CD4-positive, alpha-beta T cell treated with Interleukin-4 for 4 hours (primary cell): ENCODE data around the gene TUBGCP3.
"Not testable (repeated sequence)": the region's sequence is repeated elsewhere in the genome, so short reads cannot be mapped to it uniquely, and the experiment has no call there.

Source experiments
- DNase-seq: peaks from one replicate; pipeline ENCODE4 v3.0.0-alpha.2; 2020

TUBGCP3 gene

DNA sequence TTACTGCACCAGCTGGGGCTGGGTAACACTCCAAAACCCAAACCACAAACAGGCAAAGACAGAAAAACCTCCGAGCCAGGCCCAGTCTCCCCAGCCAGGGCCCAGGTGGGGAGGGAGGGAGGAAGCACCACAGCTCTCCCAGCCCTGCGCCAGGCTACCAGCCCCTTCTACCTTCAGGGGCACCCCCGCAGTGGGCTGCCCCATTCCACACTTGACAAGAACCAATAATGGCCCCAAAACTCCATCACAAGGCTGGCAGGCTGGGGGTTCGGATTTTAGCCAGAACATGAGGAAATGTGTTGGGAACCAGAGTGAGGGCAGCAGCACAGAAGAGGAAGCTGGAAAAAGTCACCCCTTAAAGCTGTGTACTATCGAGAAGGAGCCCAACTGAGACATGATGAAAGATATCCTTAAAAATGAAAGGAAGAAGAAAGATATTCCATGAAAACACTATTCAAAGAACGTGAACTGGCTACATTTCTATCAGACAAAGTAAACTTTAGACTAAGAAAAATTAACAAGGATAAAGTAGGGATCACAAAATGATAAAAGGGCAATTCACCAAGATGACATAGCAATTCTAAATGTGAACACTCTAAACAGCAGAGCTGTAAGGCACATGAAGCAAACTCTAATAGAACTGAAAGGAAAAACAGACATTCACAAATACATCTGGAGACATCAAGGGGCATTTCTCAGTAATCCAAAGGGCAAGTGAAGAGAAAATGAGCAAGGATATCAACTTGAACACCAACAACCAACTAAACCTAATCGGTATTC lies 12.9 kb downstream of the TUBGCP3 start:
- no peak for DNase-seq

DNA sequence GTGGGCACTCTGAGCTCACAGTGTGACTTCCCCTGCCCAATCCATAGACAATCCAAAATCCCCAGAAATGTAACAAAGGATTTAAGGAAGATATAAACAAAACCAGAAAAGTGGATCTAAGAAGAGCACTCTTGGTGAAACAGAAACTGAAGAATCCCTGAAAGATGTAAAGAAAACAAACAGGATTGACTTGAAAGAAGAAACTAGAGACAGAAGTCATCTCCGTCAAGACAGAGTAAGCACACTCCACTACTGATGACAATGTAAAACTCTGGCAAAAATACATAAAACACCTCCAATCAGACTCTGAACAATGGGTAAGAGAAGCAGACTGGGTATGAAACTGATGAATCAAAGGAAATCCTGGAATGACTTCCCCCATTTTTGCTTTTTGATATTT lies 13.5 kb downstream of the TUBGCP3 start:
- no peak for DNase-seq

GRCh38 chr13:112573710-112574109 lies 14.2 kb downstream of the TUBGCP3 start:
- DNase-seq = no peak

GRCh38 chr13:112572366-112572765 lies 15.6 kb downstream of the TUBGCP3 start:
- no peak for DNase-seq

- no peak for DNase-seq
Observed at GRCh38 chr13:112569821-112570220, 18.1 kb downstream of the TUBGCP3 start.

DNA sequence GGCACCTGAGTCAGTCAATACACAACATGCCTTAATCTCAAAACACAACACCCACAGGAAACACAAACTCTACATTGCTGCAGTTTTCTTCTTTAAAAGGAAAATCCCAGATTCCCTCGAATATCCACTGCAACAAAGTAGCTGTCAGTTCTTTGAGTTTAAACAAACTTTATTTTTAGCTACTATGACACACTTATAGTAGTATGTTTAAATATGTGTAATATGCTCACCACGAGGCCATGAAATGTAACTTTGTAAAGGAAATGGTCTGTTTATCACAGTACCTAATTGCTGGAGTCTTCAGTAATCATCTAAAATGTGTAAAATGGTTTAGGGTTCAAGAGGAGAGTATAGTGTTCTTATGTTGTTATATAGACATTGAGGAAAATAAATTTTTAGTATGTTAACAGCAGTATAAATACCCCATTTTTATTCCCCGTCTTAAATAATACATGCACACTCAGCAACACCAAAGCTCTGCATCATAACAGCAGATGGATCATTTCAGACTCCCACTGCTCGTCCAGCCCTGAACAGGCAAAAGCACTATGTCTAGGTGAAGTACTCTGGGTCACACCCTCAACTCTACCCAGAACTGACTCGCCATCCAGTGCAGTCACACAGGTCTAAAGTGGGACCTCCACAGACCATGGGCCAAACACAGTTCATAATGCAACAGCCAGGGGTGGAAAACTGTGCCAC lies 20.6 kb downstream of the TUBGCP3 start:
- no peak for DNase-seq

DNA sequence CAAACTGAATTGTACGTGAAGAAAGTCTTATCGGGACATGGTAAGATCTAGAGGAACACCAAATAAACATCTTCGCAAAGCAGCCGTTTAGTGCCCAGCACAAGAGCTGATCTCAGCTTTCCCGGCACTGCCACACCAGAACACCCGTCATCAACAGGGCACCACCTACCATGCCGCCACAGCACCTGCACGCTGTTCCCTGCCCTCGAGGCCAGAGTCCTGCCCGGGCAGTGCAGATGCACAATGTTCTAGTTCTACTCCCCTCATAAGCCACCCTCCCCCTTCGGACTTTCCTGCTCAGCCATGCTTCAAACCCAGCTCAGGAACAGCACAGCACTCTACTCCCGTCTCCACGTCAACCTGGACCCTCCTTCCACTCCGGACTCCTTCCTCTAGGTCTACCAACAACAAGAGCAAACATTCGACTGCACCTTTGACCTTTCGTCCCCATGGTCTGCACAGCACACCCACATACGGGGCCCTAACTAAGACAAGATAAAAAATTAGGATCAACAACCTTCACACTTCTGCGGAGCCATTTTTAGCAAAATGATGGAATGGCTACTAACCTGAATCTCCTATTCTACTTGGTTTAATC lies 25.1 kb downstream of the TUBGCP3 start:
- no peak for DNase-seq

DNA sequence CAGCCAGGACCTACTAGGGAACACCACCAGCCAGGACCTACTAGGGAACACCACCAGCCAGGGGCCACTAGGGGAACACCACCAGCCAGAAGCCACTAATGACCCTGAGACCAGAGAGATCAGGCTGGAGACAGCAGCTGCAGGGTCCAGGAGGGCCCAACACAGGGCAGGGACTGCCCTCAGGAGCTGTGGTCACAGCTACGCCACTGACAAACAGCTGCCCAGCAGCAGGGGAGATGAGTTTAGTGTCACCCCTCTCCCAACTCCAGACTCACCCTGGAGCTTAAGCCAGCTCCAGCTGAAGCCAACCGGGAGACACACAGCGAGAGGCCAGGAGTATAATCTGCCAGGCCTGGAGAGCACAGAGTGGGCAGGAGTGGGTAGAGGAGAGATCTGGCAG lies 25.7 kb downstream of the TUBGCP3 start:
- no peak for DNase-seq

GRCh38 chr13:112561478-112561877 lies 26.5 kb downstream of the TUBGCP3 start:
- no peak for DNase-seq

DNA sequence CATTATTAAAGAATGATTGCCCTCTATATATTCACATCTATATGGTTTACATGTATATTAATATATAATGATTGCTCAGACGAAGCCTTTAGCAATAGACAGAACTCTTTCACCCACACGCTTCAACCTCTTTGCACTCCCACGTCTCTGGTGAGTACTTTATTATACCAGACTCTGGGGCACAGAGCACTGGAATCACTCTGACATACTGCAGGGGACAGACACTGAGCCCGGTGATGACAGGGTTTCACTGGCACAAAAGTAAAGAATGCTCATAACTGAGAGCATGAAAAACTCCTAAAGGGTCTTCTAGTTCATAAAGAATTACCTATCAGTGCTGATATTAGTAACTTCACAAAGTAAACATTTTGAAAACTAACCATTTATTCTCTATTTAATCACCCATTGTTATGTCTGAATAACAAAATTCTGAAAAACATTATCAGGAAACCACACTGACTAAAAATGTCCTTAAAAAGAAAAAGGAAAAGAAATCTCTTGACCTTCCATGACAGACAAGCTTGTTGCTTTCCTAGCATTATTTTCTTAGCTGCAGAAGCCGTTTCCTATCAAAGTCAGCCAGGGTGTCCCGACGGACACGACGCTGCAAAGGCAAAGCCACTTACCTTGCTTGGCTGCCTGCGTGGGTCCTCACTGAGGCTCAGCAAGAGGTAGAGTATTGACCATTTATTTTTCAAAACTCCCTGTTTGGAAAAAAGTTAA lies 29.1 kb downstream of the TUBGCP3 start:
- no peak for DNase-seq

GRCh38 chr13:112556600-112556999 lies 31.4 kb downstream of the TUBGCP3 start:
- DNase-seq = no peak

- DNase-seq = no peak
Observed at GRCh38 chr13:112554214-112554850, 33.6 kb downstream of the TUBGCP3 start.

GRCh38 chr13:112548975-112549374 lies 39.0 kb downstream of the TUBGCP3 start:
- not testable (repeated sequence) for DNase-seq

DNA sequence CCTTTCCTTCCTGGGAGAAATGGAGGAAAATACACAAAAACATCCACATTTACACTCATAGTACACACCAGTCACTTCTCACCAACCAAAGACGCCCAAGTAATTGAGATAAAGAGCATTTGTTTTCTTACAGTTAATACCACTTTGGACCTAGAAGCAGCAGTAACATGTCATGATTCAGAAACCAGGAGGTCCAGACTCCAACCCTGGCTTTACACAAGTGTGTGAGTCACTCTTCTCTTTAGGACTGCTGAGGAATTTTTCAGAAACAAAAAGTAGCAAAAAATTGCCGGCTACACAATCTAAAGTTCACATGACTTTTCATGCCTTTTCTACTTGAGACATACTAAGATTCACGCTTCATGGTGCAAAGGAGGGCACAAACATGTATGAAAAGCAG lies 42.1 kb downstream of the TUBGCP3 start:
- DNase-seq = no peak

DNA sequence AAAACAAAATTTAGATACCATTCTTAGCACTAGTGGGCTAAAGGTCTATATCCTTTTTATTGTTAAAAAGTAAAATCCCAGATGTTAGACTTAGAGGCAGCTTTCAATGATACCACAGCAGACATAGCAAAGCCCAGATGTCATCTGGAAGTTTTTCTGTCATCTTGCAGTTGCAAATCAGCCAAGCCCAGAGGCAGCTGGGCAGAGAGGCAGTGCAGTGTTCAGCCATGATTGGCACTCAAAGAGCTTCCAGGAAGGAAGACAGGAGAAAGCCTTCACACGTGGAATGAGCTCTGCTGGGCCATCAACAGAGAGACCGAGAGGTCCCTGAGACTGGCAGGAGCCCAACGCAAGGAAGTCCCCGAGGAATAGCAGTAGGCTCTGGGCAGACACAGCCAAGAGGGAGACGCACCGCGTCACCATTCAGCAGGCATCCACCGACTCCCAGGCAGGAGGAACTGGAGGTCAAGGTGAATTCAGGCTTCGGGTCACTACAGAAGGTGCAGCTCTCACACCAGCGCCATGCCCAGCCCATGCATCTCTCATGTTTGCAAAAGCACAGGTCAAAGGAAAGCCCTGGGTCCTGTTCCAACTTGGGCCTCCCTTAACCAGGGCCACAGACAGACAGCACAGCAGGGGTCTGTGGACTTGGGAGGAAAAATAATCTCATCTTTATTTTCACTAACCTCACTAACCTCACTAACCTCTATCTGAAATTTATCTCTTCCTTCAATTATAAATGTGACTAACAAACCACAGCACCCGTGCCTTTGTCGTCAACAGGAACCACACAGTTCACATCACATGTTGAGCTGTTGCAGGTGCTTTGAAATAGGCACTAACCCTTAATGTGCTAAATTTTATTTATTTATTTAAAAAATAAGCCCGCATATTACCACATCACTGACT lies 54.9 kb downstream of the TUBGCP3 start:
- DNase-seq = no peak

DNA sequence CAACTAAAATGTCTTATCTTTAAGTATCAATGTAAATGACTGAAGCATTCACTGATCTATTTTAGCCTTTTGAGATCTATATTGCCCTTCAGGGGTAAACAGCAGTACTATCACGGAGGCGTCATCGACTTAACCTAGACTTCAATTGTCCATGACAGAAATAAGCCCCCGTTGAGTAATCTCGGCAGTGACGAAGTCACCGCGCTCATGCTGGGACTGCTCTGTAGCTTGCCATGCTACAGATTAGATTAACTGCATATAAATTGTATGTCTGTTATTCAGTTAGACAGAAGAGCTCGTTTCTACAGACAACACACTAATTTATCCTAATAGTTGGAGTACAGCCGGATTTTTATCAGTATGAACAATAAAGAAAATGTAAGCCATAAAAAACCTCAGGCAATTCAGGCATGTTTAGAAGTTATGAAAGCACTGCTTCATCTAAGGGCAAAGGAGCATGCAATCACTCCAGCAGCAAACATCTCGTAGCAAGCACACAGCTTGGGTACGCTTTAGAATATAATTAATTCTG lies 56.6 kb downstream of the TUBGCP3 start:
- DNase-seq = no peak

DNA sequence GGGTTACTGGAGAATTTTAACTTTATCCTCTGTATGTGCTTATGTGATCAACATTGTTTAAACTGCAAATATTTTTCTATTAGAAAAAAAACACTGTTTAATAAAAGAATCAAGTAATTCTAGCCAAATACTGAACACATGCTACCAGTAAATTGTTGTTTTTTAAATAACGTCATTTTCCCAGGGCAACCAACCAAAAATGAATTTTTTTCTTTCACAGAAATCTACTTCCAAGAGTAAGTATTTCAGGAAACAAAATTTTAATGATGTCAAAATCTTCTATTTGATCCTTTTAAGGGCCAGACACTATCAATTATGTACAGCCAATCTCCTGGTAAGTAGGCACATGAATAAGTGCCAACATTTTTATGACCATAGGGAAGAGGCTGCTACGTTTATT lies 57.1 kb downstream of the TUBGCP3 start:
- no peak for DNase-seq

DNA sequence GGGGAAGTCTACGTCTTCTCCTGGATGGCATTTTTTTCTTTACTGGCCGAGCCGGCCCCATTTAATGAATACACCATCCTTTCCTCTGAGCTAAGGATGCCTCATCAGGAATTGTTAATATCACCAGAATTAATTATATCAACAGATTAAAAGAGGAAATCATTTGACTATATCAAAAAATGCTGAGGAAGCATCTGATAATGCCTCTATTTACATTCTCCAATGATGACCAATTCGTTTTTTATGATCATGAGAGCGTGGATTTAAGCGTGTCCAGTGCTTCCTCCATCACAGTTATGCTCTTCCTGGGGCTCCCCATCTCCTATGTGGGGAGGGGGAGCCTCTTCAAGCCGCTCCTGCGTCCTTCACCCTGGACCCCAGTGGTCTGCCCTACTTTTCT lies 58.7 kb downstream of the TUBGCP3 start:
- no peak for DNase-seq

GRCh38 chr13:112526146-112526853 lies 61.7 kb downstream of the TUBGCP3 start:
- no peak for DNase-seq

GRCh38 chr13:112525356-112525945 lies 62.5 kb downstream of the TUBGCP3 start:
- DNase-seq = no peak
